Stomach (tissue), 4 donors: ENCODE data around the gene RAB5A.

ENCODE experiments used
- CTCF ChIP-seq, 7 experiments: fragments of 450-650 bp in 4 of 7; fragments of 200-600 bp in 3 of 7; sonication (generic) in 3 of 7; IDR thresholded peaks; one replicate each; pipeline ENCODE4 v1.5.1; 2016 to 2019; ENCODE audit warnings: antibody characterized with exemption in 7 of 7, control low read depth in 2 of 7, mild to moderate bottlenecking in 1 of 7
- EP300 ChIP-seq: sonication (generic); formaldehyde crosslinking; IDR thresholded peaks from one replicate; pipeline ENCODE4 v1.6.1; 2017; ENCODE audit warnings: antibody characterized with exemption
- POLR2A ChIP-seq, 4 donors: fragments of 450-650 bp; IDR thresholded peaks; one replicate each; pipeline ENCODE4 v1.6.1; 2016; ENCODE audit warnings: antibody characterized with exemption in 4 of 4, control low read depth in 2 of 4, mild to moderate bottlenecking in 1 of 4, moderate library complexity in 1 of 4
- POLR2AphosphoS5 ChIP-seq, 3 donors: sonication (generic); formaldehyde crosslinking; IDR thresholded peaks; one replicate each; pipeline ENCODE4 v1.6.1; 2016; ENCODE audit warnings: antibody characterized with exemption in 3 of 3

- no peak for TF ChIP-seq CTCF (IDR thresholded peaks at IDR 0.05)
- no peak for TF ChIP-seq EP300
- no peak for TF ChIP-seq POLR2AphosphoS5 (IDR thresholded peaks at IDR 0.05)
- TF ChIP-seq POLR2A (IDR thresholded peaks at IDR 0.05) = no peak
Measured at GRCh38 chr3:19940643-19941042, 6.3 kb upstream of the RAB5A start.
